Left lung (tissue), 10 donors: Measurements from ENCODE around the gene PDE4D. TPM values are rescaled to one million over a fixed set of nuclear protein-coding genes. Genes with fewer than 3 reads are reported as not detected.
A peak's percentile ranks its signal among the peaks of the same experiment; 100 is the strongest.

Experiments
- ATAC-seq: fragments of 200-7000 bp; cut with Tn5 transposase; one replicate; pipeline ENCODE4 v1.9.1; 2020; ENCODE audit warnings: moderate library complexity
- DNase-seq, 4 donors: peaks; one replicate each; pipeline ENCODE4 v3.0.0-alpha.2; 2013 to 2020
- H3K27ac ChIP-seq, 2 donors: fragments of 200-600 bp; sonication (generic) in 1 of 2; one replicate each; pipeline versions ENCODE4 v1.5.0 to v1.8.0; 2020 to 2021
- H3K27me3 ChIP-seq, 2 donors: fragments of 200-600 bp; sonication (generic) in 1 of 2; one replicate each; pipeline versions ENCODE4 v1.5.0 to v1.8.0; 2020 to 2021
- H3K36me3 ChIP-seq, 2 donors: fragments of 200-600 bp; sonication (generic) in 1 of 2; one replicate each; pipeline versions ENCODE4 v1.5.0 to v1.8.0; 2020 to 2021
- H3K4me1 ChIP-seq, 2 donors: fragments of 200-600 bp; one replicate each; pipeline ENCODE4 v1.8.0; 2021
- H3K4me3 ChIP-seq, 2 donors: fragments of 200-600 bp; sonication (generic) in 1 of 2; one replicate each; pipeline versions ENCODE4 v1.5.0 to v1.8.0; 2020 to 2021; ENCODE audit warnings: mild to moderate bottlenecking in 1 of 2
- H3K9me3 ChIP-seq, 2 donors: fragments of 200-600 bp; sonication (generic) in 1 of 2; one replicate each; pipeline versions ENCODE4 v1.5.0 to v1.8.0; 2020 to 2021
- intact Hi-C, 2 donors: fragments of 100-400 bp; cut with DNase I; formaldehyde crosslinking; loops; one replicate each; pipeline versions ENCODE4 v1.11.2 to v1.14.2; 2022
- polyA plus RNA-seq, 6 donors: library from polyadenylated mRNA; unstranded; fragments of 120-200 nt; gene quantifications; one replicate each; pipeline ENCODE4 v1.2.1, GENCODE V29; 2013; ENCODE audit not compliant: insufficient read length in 6 of 6
- total RNA-seq, 2 donors: library from RNA; stranded (reverse); fragmentation: NEBNext Ultra II Directional; extraction: Animal tissue kit (Norgen Biotek cat#: 25700); gene quantifications; one replicate each; pipeline ENCODE4 v1.2.1, GENCODE V29; 2021
- TF ChIP-seq, protein P1 (sequence below), 2 donors: fragments of 200-600 bp; sonication (generic) in 1 of 2; IDR thresholded peaks; one replicate each; pipeline versions ENCODE4 v1.5.0 to v1.8.0; 2021; ENCODE audit warnings: antibody characterized with exemption in 2 of 2
- donor health status: DM: no; HTN: yes; CAD: no.
- donor health status: DM: no; HTN: no; CAD: no.

PDE4D gene
- total and polyA plus RNA-seq, 8 donors = 21.4 to 57.1 (median 25.4) TPM

- TF ChIP-seq, protein P1, sequence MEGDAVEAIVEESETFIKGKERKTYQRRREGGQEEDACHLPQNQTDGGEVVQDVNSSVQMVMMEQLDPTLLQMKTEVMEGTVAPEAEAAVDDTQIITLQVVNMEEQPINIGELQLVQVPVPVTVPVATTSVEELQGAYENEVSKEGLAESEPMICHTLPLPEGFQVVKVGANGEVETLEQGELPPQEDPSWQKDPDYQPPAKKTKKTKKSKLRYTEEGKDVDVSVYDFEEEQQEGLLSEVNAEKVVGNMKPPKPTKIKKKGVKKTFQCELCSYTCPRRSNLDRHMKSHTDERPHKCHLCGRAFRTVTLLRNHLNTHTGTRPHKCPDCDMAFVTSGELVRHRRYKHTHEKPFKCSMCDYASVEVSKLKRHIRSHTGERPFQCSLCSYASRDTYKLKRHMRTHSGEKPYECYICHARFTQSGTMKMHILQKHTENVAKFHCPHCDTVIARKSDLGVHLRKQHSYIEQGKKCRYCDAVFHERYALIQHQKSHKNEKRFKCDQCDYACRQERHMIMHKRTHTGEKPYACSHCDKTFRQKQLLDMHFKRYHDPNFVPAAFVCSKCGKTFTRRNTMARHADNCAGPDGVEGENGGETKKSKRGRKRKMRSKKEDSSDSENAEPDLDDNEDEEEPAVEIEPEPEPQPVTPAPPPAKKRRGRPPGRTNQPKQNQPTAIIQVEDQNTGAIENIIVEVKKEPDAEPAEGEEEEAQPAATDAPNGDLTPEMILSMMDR (IDR thresholded peaks at IDR 0.05) = no peak
- Histone ChIP-seq H3K36me3 (peaks cover 0 to 8% of the 10 kb centered on the region in 2 donors), H3K4me3 (no peak overlapping the region), H3K9me3 (no peaks in the 10 kb centered on the region), H3K27me3 (no peaks in the 10 kb centered on the region), H3K27ac (no peak overlapping the region), H3K4me1 (peaks cover 0 to 3% of the 10 kb centered on the region in 2 donors)
- DNase-seq (peak in 2 of 4 donors; percentile 65 to 80), ATAC-seq (peak; percentile 69)
- intact Hi-C loops = no loop called here
Observed at GRCh38 chr5:59021837-59022514, 871.5 kb downstream of the PDE4D start.

DNA sequence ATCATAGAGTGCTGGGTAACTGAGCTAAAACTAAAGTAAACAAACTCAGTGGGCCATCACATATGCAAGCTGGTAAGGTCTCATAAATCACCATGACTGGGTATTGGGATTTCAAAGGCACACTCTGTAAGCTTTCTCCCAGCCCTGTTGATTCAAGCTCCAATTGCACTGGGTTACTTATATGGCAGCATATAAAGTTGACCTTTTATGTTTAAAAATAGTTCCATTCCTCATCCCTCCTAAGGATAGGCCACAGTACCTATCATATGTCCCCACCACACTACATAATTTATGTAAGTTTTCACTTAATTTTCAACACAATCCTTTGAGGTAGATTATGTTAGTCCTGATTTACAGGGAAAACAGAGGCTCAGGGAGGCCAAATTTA, 872.2 kb downstream of the PDE4D start:
- Histone ChIP-seq H3K9me3 (no peaks in the 10 kb centered on the region), H3K4me3 (no peak overlapping the region), H3K36me3 (peaks cover 0 to 8% of the 10 kb centered on the region in 2 donors), H3K27me3 (no peaks in the 10 kb centered on the region), H3K4me1 (peaks cover 0 to 1% of the 10 kb centered on the region in 2 donors), H3K27ac (no peak overlapping the region)
- intact Hi-C loops = no loop called here
- DNase-seq (no peak), ATAC-seq (no peak)
- TF ChIP-seq, protein P1 (IDR thresholded peaks at IDR 0.05) = no peak

DNA sequence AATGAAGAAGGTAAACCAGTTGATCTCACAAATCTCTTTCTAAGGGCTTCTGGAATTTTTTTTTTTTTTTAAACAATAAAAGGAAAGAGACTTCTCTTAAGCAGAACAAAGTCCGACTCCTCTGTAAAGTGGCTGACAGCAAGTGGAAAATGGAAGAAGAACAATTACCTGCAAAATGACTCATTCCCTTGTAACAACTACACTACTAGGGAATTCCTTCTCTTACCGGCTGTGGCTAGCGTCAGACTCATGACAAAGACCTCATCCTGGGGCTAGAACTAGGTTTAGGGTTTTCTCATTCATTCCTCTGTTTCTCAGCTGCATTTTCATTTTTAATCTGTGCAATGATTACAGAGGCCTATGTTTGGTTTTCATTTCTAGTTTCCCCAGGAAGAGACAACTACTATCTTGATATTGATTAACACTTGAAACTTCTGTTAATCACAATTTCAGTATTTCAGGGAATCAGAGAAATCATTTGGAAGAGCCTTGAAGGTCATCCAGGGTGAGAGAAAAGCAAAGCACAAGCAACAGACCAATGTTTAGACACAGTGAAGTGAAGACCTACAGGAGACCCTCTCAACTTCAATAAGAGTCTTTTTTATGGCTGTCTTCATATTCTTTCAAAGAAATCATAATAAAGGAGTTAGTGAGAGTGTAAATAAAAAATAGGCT, 872.8 kb downstream of the PDE4D start:
- H3K27ac ChIP-seq = no peak overlapping the region
- H3K9me3 ChIP-seq = no peaks in the 10 kb centered on the region
- H3K36me3 ChIP-seq = peaks cover 0 to 8% of the 10 kb centered on the region in 2 donors
- TF ChIP-seq, protein P1 (IDR thresholded peaks at IDR 0.05) = no peak
- intact Hi-C loops = no loop called here
- DNase-seq = no peak
- H3K27me3 ChIP-seq = no peaks in the 10 kb centered on the region
- no peak overlapping the region for H3K4me3 ChIP-seq
- peak; percentile 50 for ATAC-seq
- no peaks in the 10 kb centered on the region for H3K4me1 ChIP-seq

GRCh38 chr5:59019078-59019477, 874.4 kb downstream of the PDE4D start:
- Histone ChIP-seq H3K36me3 (peaks cover 0 to 8% of the 10 kb centered on the region in 2 donors), H3K27me3 (no peaks in the 10 kb centered on the region), H3K4me3 (no peak overlapping the region), H3K4me1 (no peaks in the 10 kb centered on the region), H3K27ac (no peak overlapping the region), H3K9me3 (no peaks in the 10 kb centered on the region)
- TF ChIP-seq, protein P1 (IDR thresholded peaks at IDR 0.05) = no peak
- intact Hi-C loops = no loop called here
- no peak for ATAC-seq
- no peak for DNase-seq

GRCh38 chr5:59016925-59017324, 876.6 kb downstream of the PDE4D start:
- H3K4me3 ChIP-seq = no peak overlapping the region
- no peaks in the 10 kb centered on the region for H3K36me3 ChIP-seq
- H3K27ac ChIP-seq = no peak overlapping the region
- intact Hi-C loops = no loop called here
- no peaks in the 10 kb centered on the region for H3K27me3 ChIP-seq
- TF ChIP-seq, protein P1 (IDR thresholded peaks at IDR 0.05) = no peak
- no peaks in the 10 kb centered on the region for H3K4me1 ChIP-seq
- peaks cover 0 to 5% of the 10 kb centered on the region in 2 donors for H3K9me3 ChIP-seq
- no peak for ATAC-seq
- DNase-seq = no peak
